NT2/D1 (cell line): ENCODE results near the gene PRSS35.

Experiments
- DNase-seq: peaks from one replicate; pipeline ENCODE4 v3.0.0-alpha.2; 2011; ENCODE audit warnings: low read depth, low spot score
- H3K27me3 ChIP-seq: 2 replicates; pipeline ENCODE4 v1.6.0; 2011; ENCODE audit warnings: mild to moderate bottlenecking; ENCODE audit not compliant: insufficient read length, insufficient read depth
- H3K36me3 ChIP-seq: 2 replicates; pipeline ENCODE4 v1.6.1; 2011; ENCODE audit warnings: mild to moderate bottlenecking, low read length, mixed read lengths; ENCODE audit not compliant: insufficient read depth, insufficient read length
- H3K4me1 ChIP-seq: 2 replicates; pipeline ENCODE4 v1.5.1; 2011; ENCODE audit not compliant: insufficient read depth, insufficient read length
- H3K4me3 ChIP-seq: 2 replicates; pipeline ENCODE4 v1.5.1; 2011; ENCODE audit warnings: low read depth; ENCODE audit not compliant: insufficient read length
- H3K9ac ChIP-seq: 2 replicates; pipeline ENCODE4 v1.6.0; 2011; ENCODE audit warnings: low read depth; ENCODE audit not compliant: insufficient read length
- H3K9me3 ChIP-seq: 2 replicates; pipeline ENCODE4 v1.5.1; 2011; ENCODE audit warnings: mild to moderate bottlenecking, low read length; ENCODE audit not compliant: insufficient read depth
- SUZ12 ChIP-seq: IDR thresholded peaks from 2 replicates; pipeline ENCODE4 v1.6.1; 2011; ENCODE audit not compliant: insufficient read length, insufficient read depth; ENCODE audit errors: extremely low read depth
- YY1 ChIP-seq: IDR thresholded peaks from 2 replicates; pipeline ENCODE4 v1.6.1; 2011; ENCODE audit not compliant: insufficient read length, insufficient read depth
- ZNF274 ChIP-seq: IDR thresholded peaks from 2 replicates; pipeline ENCODE4 v1.6.1; 2011; ENCODE audit warnings: mild to moderate bottlenecking, low read depth, low read length

Gene PRSS35

GRCh38 chr6:83511901-83512681, at the start of gene PRSS35:
PRSS35 (plus strand) TSS chr6:83512534; CDS start chr6:83523442, 10,908 bp downstream.
- peak; percentile 50 for DNase-seq
- Histone ChIP-seq H3K36me3 (no peaks in the 10 kb centered on the region), H3K9ac (peak within 1 kb of the TSS; percentile 63), H3K9me3 (no peaks in the 10 kb centered on the region), H3K4me1 (no peaks in the 10 kb centered on the region), H3K27me3 (no peaks in the 10 kb centered on the region), H3K4me3 (peak within 1 kb of the TSS; percentile 45)
- TF ChIP-seq SUZ12, result no peak

- Histone ChIP-seq H3K36me3 (no peaks in the 10 kb centered on the region), H3K4me1 (no peaks in the 10 kb centered on the region), H3K9me3 (peaks cover 12% of the 10 kb centered on the region; the same call in 1 of the 2 replicates), H3K9ac (no peak overlapping the region), H3K4me3 (no peak overlapping the region), H3K27me3 (no peaks in the 10 kb centered on the region)
- TF ChIP-seq ZNF274 (no peak), YY1 (no peak), SUZ12 (no peak)
- DNase-seq, result no peak
Observed at GRCh38 chr6:83463886-83464285, 48.4 kb upstream of the PRSS35 start.

GRCh38 chr6:83464381-83465140, 47.8 kb upstream of the PRSS35 start:
- no peaks in the 10 kb centered on the region for H3K27me3 ChIP-seq
- H3K36me3 ChIP-seq, result no peaks in the 10 kb centered on the region
- no peak overlapping the region for H3K9ac ChIP-seq
- peaks cover 12% of the 10 kb centered on the region; the same call in 1 of the 2 replicates for H3K9me3 ChIP-seq
- DNase-seq, result no peak
- no peak overlapping the region for H3K4me3 ChIP-seq
- no peaks in the 10 kb centered on the region for H3K4me1 ChIP-seq
- TF ChIP-seq ZNF274 (no peak), SUZ12 (no peak), YY1 (no peak)

- Histone ChIP-seq H3K27me3 (no peaks in the 10 kb centered on the region), H3K36me3 (no peaks in the 10 kb centered on the region), H3K9me3 (0 out of 2 replicates have a peak, but pooled peaks cover 4% of the 10 kb centered on the region), H3K4me1 (no peaks in the 10 kb centered on the region), H3K4me3 (no peak overlapping the region), H3K9ac (no peak overlapping the region)
- DNase-seq, result no peak
- TF ChIP-seq ZNF274 (no peak), YY1 (no peak), SUZ12 (no peak)
Observed at GRCh38 chr6:83466328-83466727, 46.0 kb upstream of the PRSS35 start.

- no peak for DNase-seq
- Histone ChIP-seq H3K27me3 (no peaks in the 10 kb centered on the region), H3K4me1 (no peaks in the 10 kb centered on the region), H3K9ac (no peak overlapping the region), H3K36me3 (no peaks in the 10 kb centered on the region), H3K9me3 (no peaks in the 10 kb centered on the region), H3K4me3 (no peak overlapping the region)
- no peak for TF ChIP-seq YY1
- no peak for TF ChIP-seq SUZ12
- TF ChIP-seq ZNF274, result no peak
Observed at GRCh38 chr6:83467620-83468036, 44.7 kb upstream of the PRSS35 start.

GRCh38 chr6:83470001-83470400, 42.3 kb upstream of the PRSS35 start:
- H3K9ac ChIP-seq, result no peak overlapping the region
- H3K4me1 ChIP-seq, result no peaks in the 10 kb centered on the region
- H3K4me3 ChIP-seq, result no peak overlapping the region
- no peaks in the 10 kb centered on the region for H3K36me3 ChIP-seq
- H3K27me3 ChIP-seq, result no peaks in the 10 kb centered on the region
- DNase-seq, result no peak
- H3K9me3 ChIP-seq, result no peaks in the 10 kb centered on the region
- TF ChIP-seq YY1, result no peak

- no peak for DNase-seq
- Histone ChIP-seq H3K27me3 (no peaks in the 10 kb centered on the region), H3K4me3 (no peak overlapping the region), H3K4me1 (no peaks in the 10 kb centered on the region), H3K9ac (no peak overlapping the region), H3K9me3 (no peaks in the 10 kb centered on the region), H3K36me3 (no peaks in the 10 kb centered on the region)
- TF ChIP-seq YY1 (no peak), SUZ12 (no peak), ZNF274 (no peak)
Observed at GRCh38 chr6:83470587-83470986, 41.7 kb upstream of the PRSS35 start.
